Right lobe of liver (tissue), 4 donors: ENCODE results near the gene C6orf89.
"Not testable (repeated sequence)": the region's sequence is repeated elsewhere in the genome, so short reads cannot be mapped to it uniquely, and the experiment has no call there.

Experiments used
- CTCF ChIP-seq, 4 donors: fragments of 200-600 bp in 3 of 4; fragments of 450-650 bp in 1 of 4; IDR thresholded peaks; one replicate each; pipeline versions ENCODE4 v1.5.1 to v1.8.0; 2016 to 2022; ENCODE audit warnings: antibody characterized with exemption in 4 of 4, mild to moderate bottlenecking in 2 of 4
- POLR2A ChIP-seq: fragments of 450-650 bp; IDR thresholded peaks from one replicate; pipeline ENCODE4 v1.6.1; 2017; ENCODE audit warnings: antibody characterized with exemption, mild to moderate bottlenecking
- donor health status: DM: no; HTN: no; CAD: no.
- donor health status: DM: no; HTN: no; CAD: no.
- donor health status: DM: no; HTN: yes; CAD: no.

- not testable (repeated sequence) for TF ChIP-seq CTCF (IDR thresholded peaks at IDR 0.05); POLR2A
These were observed 53.3 kb downstream of the C6orf89 start for GRCh38 chr6:36939005-36939404.
